HepG2 (cell line): Measurements from ENCODE around the gene RNH1. TPM values are rescaled to one million over a fixed set of nuclear protein-coding genes. Genes with fewer than 3 reads are reported as not detected.
A peak's percentile ranks its signal among the peaks of the same experiment; 100 is the strongest.

Experiments used
- AGO1 ChIP-seq: fragments of 200-400 bp; formaldehyde crosslinking; IDR thresholded peaks from 2 replicates; pipeline ENCODE4 v1.6.1; 2017; ENCODE audit warnings: mild to moderate bottlenecking, low read depth, low read length, moderate library complexity; ENCODE audit not compliant: poor library complexity, severe bottlenecking
- ARNT ChIP-seq: fragments of 450-650 bp; IDR thresholded peaks from 2 replicates; pipeline ENCODE4 v1.6.1; 2017
- ELF4 ChIP-seq: sonication (generic); formaldehyde crosslinking; IDR thresholded peaks from 2 replicates; pipeline ENCODE4 v1.5.0; 2020; ENCODE audit warnings: missing genetic modification reagents, mild to moderate bottlenecking, moderate library complexity, borderline replicate concordance
- JDP2 ChIP-seq: sonication (generic); formaldehyde crosslinking; IDR thresholded peaks from 2 replicates; pipeline ENCODE4 v1.8.1; 2022; ENCODE audit warnings: missing genetic modification reagents, borderline replicate concordance
- KDM3A ChIP-seq: IDR thresholded peaks from 2 replicates; pipeline ENCODE4 v1.6.1; 2018; ENCODE audit warnings: low read depth, missing compliant biosample characterization
- MAF1 ChIP-seq: sonication (generic); formaldehyde crosslinking; IDR thresholded peaks from 2 replicates; pipeline ENCODE4 v1.5.0; 2020; ENCODE audit warnings: missing genetic modification reagents, borderline replicate concordance
- MED1 ChIP-seq: sonication (generic); formaldehyde crosslinking; IDR thresholded peaks from 2 replicates; pipeline ENCODE4 v1.4.0; 2020; ENCODE audit warnings: missing genetic modification reagents
- MTA3 ChIP-seq: sonication (generic); formaldehyde crosslinking; IDR thresholded peaks from 2 replicates; pipeline ENCODE4 v1.4.0; 2020; ENCODE audit warnings: missing genetic modification reagents
- SALL1 ChIP-seq: sonication (generic); formaldehyde crosslinking; IDR thresholded peaks from 2 replicates; pipeline ENCODE4 v1.8.0; 2022; ENCODE audit warnings: mild to moderate bottlenecking, missing genetic modification reagents
- ZNF280B ChIP-seq: sonication (generic); formaldehyde crosslinking; IDR thresholded peaks from 2 replicates; pipeline ENCODE4 v1.5.0; 2020; ENCODE audit warnings: missing genetic modification reagents, mild to moderate bottlenecking, borderline replicate concordance
- ZNF549 ChIP-seq: sonication (generic); formaldehyde crosslinking; IDR thresholded peaks from 2 replicates; pipeline ENCODE4 v1.5.0; 2020; ENCODE audit warnings: missing genetic modification reagents
- ZNF660 ChIP-seq: sonication (generic); formaldehyde crosslinking; IDR thresholded peaks from 2 replicates; pipeline ENCODE4 v1.5.1; 2020; ENCODE audit warnings: mild to moderate bottlenecking, low read depth, missing genetic modification reagents, borderline replicate concordance
- ZNF792 ChIP-seq: IDR thresholded peaks from 2 replicates; pipeline ENCODE4 v1.6.1; 2016
- ZNF816 ChIP-seq: sonication (generic); formaldehyde crosslinking; IDR thresholded peaks from 2 replicates; pipeline ENCODE4 v1.8.0; 2022; ENCODE audit warnings: missing genetic modification reagents, mild to moderate bottlenecking, borderline replicate concordance
- polyA plus RNA-seq, 8 experiments: library from polyadenylated mRNA; depleted of rRNA in 3 of 8; stranded (reverse) in 7 of 8; unstranded in 1 of 8; fragments of >200 nt; fragmentation: Illumina TruSeq in 4 of 8; extraction: Trizol in 4 of 8; gene quantifications; 2 replicates each; pipeline versions ENCODE4 v1.2.1 to v1.2.3, GENCODE V29; 2011 to 2016; ENCODE audit warnings: low read depth in 4 of 8, missing spikeins in 1 of 8, mixed read lengths in 1 of 8; ENCODE audit not compliant: insufficient read depth in 1 of 8
- total RNA-seq, 5 experiments: library from RNA; depleted of rRNA; stranded (reverse); fragments of >200 nt; fragmentation: Illumina TruSeq; extraction: Trizol; gene quantifications; 2 replicates each; pipeline ENCODE4 v1.2.3, GENCODE V29; 2016; ENCODE audit warnings: low read depth in 1 of 5
- TF ChIP-seq, protein P1 (sequence below): sonication (generic); formaldehyde crosslinking; IDR thresholded peaks from 2 replicates; pipeline ENCODE4 v1.4.0; 2020; ENCODE audit warnings: missing genetic modification reagents, borderline replicate concordance
- TF ChIP-seq, protein P2 (sequence below): sonication (generic); formaldehyde crosslinking; IDR thresholded peaks from 2 replicates; pipeline ENCODE4 v1.4.0; 2020; ENCODE audit warnings: low read depth, missing genetic modification reagents
- TF ChIP-seq, protein P3 (sequence below): sonication (generic); formaldehyde crosslinking; IDR thresholded peaks from 2 replicates; pipeline ENCODE4 v1.4.0; 2020; ENCODE audit warnings: missing genetic modification reagents, borderline replicate concordance

The RNH1 gene
- total and polyA plus RNA-seq, 2 of the 13 experiments (the other 11 are each of a cell fraction or from before 2014, with no cell fraction given), result 36.0 to 74.1 TPM

DNA sequence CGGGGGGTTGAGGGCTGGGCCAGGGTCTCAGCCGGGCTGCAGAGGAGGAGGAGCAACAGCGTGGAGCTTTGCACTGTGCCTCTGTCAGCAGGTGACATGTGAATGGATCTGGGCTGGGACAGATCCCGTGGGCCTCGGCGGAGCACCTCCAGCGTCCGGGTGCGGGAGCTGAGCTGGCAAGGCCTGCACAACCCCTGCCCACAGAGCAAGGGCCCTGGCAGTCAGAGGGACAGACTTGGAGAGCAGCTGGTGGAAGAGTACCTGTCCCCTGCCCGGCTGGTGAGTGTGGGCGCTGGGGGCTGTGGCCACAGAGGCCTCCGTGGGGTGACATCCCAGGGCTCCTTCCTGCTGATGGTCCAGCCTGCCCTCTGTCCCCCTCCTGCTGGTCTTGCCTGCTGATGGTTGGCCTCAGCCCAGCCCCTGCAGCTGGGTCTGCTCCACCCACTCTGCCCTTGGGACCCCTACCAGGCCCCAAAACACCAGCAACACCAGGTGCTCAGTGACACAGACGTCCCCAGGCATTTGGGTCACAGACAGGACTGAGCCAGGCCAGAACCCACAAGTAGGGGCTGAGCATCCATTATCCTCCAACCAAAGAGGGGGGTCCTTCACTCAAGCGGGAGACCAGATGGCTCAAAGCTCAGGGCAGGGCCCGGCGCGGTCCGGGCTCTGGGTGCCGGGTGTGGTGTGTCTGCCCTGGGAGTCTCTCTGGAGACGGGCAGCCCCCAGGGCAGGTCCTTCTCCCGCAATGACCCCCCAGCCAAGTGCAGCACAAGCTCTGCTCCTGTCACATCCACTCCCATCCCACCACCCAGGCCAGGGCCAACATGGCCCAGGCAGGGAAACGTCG, 33.8 kb upstream of the RNH1 start (continued):
- TF ChIP-seq MTA3 (no peak), ZNF816 (CRISPR knock-in tag) (no peak), ELF4 (CRISPR knock-in tag) (no peak), MAF1 (CRISPR knock-in tag) (no peak), AGO1 (peak; percentile 18), ZNF792 (CRISPR knock-in tag) (no peak), SALL1 (CRISPR knock-in tag) (peak; percentile 12; the same call in 1 of the 2 replicates), ZNF549 (CRISPR knock-in tag) (no peak), ZNF280B (CRISPR knock-in tag) (no peak), JDP2 (no peak), MED1 (CRISPR knock-in tag) (no peak), KDM3A (CRISPR knock-in tag) (no peak), ARNT (no peak), ZNF660 (no peak)
- TF ChIP-seq, protein P1, sequence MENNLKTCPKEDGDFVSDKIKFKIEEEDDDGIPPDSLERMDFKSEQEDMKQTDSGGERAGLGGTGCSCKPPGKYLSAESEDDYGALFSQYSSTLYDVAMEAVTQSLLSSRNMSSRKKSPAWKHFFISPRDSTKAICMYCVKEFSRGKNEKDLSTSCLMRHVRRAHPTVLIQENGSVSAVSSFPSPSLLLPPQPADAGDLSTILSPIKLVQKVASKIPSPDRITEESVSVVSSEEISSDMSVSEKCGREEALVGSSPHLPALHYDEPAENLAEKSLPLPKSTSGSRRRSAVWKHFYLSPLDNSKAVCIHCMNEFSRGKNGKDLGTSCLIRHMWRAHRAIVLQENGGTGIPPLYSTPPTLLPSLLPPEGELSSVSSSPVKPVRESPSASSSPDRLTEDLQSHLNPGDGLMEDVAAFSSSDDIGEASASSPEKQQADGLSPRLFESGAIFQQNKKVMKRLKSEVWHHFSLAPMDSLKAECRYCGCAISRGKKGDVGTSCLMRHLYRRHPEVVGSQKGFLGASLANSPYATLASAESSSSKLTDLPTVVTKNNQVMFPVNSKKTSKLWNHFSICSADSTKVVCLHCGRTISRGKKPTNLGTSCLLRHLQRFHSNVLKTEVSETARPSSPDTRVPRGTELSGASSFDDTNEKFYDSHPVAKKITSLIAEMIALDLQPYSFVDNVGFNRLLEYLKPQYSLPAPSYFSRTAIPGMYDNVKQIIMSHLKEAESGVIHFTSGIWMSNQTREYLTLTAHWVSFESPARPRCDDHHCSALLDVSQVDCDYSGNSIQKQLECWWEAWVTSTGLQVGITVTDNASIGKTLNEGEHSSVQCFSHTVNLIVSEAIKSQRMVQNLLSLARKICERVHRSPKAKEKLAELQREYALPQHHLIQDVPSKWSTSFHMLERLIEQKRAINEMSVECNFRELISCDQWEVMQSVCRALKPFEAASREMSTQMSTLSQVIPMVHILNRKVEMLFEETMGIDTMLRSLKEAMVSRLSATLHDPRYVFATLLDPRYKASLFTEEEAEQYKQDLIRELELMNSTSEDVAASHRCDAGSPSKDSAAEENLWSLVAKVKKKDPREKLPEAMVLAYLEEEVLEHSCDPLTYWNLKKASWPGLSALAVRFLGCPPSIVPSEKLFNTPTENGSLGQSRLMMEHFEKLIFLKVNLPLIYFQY (CRISPR knock-in tag), result no peak
- TF ChIP-seq, protein P2, sequence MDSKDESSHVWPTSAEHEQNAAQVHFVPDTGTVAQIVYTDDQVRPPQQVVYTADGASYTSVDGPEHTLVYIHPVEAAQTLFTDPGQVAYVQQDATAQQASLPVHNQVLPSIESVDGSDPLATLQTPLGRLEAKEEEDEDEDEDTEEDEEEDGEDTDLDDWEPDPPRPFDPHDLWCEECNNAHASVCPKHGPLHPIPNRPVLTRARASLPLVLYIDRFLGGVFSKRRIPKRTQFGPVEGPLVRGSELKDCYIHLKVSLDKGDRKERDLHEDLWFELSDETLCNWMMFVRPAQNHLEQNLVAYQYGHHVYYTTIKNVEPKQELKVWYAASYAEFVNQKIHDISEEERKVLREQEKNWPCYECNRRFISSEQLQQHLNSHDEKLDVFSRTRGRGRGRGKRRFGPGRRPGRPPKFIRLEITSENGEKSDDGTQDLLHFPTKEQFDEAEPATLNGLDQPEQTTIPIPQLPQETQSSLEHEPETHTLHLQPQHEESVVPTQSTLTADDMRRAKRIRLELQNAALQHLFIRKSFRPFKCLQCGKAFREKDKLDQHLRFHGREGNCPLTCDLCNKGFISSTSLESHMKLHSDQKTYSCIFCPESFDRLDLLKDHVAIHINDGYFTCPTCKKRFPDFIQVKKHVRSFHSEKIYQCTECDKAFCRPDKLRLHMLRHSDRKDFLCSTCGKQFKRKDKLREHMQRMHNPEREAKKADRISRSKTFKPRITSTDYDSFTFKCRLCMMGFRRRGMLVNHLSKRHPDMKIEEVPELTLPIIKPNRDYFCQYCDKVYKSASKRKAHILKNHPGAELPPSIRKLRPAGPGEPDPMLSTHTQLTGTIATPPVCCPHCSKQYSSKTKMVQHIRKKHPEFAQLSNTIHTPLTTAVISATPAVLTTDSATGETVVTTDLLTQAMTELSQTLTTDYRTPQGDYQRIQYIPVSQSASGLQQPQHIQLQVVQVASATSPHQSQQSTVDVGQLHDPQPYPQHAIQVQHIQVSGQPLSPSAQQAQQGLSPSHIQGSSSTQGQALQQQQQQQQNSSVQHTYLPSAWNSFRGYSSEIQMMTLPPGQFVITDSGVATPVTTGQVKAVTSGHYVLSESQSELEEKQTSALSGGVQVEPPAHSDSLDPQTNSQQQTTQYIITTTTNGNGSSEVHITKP (CRISPR knock-in tag), result no peak
- TF ChIP-seq, protein P3, sequence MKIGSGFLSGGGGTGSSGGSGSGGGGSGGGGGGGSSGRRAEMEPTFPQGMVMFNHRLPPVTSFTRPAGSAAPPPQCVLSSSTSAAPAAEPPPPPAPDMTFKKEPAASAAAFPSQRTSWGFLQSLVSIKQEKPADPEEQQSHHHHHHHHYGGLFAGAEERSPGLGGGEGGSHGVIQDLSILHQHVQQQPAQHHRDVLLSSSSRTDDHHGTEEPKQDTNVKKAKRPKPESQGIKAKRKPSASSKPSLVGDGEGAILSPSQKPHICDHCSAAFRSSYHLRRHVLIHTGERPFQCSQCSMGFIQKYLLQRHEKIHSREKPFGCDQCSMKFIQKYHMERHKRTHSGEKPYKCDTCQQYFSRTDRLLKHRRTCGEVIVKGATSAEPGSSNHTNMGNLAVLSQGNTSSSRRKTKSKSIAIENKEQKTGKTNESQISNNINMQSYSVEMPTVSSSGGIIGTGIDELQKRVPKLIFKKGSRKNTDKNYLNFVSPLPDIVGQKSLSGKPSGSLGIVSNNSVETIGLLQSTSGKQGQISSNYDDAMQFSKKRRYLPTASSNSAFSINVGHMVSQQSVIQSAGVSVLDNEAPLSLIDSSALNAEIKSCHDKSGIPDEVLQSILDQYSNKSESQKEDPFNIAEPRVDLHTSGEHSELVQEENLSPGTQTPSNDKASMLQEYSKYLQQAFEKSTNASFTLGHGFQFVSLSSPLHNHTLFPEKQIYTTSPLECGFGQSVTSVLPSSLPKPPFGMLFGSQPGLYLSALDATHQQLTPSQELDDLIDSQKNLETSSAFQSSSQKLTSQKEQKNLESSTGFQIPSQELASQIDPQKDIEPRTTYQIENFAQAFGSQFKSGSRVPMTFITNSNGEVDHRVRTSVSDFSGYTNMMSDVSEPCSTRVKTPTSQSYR, result no peak
